B cell (primary cell): ENCODE measurements around the gene SLC16A1. TPM values are rescaled to one million over a fixed set of nuclear protein-coding genes. Genes with fewer than 3 reads are reported as not detected.

Experiments used
- ATAC-seq: fragments of 200-7000 bp; cut with Tn5 transposase; one replicate; pipeline ENCODE4 v1.10.0; 2021; ENCODE audit warnings: low read depth, mild to moderate bottlenecking, moderate number of reproducible peaks, moderate library complexity
- CTCF ChIA-PET: fragments of 350-600 bp; sonication (Branson Sonifier 250); formaldehyde crosslinking; loops from one replicate; lab custom pipeline; 2021; ENCODE audit warnings: antibody characterized with exemption, inconsistent platforms; lab: Charles Lee
- POLR2A ChIA-PET: fragments of 350-600 bp; sonication (Branson Sonifier 250); formaldehyde crosslinking; loops from one replicate; lab custom pipeline; 2021; ENCODE audit warnings: antibody characterized with exemption; lab: Charles Lee
- DNase-seq: peaks from one replicate; pipeline ENCODE4 v3.0.0; 2013
- H2AFZ ChIP-seq: 2 replicates; pipeline ENCODE4 v1.6.1; 2012; ENCODE audit warnings: mild to moderate bottlenecking, low read depth, low read length; ENCODE audit not compliant: insufficient read depth, poor library complexity, severe bottlenecking
- H3K27ac ChIP-seq, 2 donors: 1 replicate in 1 of 2; 2 replicates in 1 of 2; pipeline ENCODE4 v1.5.1; 2012 to 2013; ENCODE audit warnings: low read length in 2 of 2, mild to moderate bottlenecking in 2 of 2, moderate library complexity in 1 of 2
- H3K27me3 ChIP-seq, 4 experiments: fragments of 200-600 bp in 1 of 4; sonication (generic) in 1 of 4; replicated peaks in 1 of 4; 1 replicate in 2 of 4; 2 replicates in 2 of 4; pipeline versions ENCODE4 v1.6.1 to v1.7.0; 2013 to 2016; ENCODE audit warnings: low read length in 3 of 4, mild to moderate bottlenecking in 2 of 4, mixed read lengths in 1 of 4, moderate library complexity in 1 of 4; ENCODE audit not compliant: insufficient read depth in 4 of 4, control insufficient read depth in 3 of 4; ENCODE audit errors: control extremely low read depth in 1 of 4
- H3K36me3 ChIP-seq, 2 experiments: replicated peaks in 1 of 2; 1 replicate in 1 of 2; 2 replicates in 1 of 2; pipeline versions ENCODE4 v1.6.1 to v1.7.1; 2013; ENCODE audit warnings: low read length in 1 of 2; ENCODE audit not compliant: insufficient read depth in 2 of 2, control insufficient read depth in 1 of 2; ENCODE audit errors: control extremely low read depth in 1 of 2, extremely low read depth in 1 of 2
- H3K4me1 ChIP-seq, 2 donors: fragments of 200-600 bp in 1 of 2; sonication (generic) in 1 of 2; 1 replicate in 1 of 2; 2 replicates in 1 of 2; pipeline versions ENCODE4 v1.5.1 to v1.6.1; 2013 to 2017; ENCODE audit warnings: low read length in 2 of 2; ENCODE audit not compliant: control insufficient read depth in 2 of 2, insufficient read depth in 2 of 2
- H3K4me2 ChIP-seq: replicated peaks from 2 replicates; pipeline ENCODE3; 2012; ENCODE audit warnings: mild to moderate bottlenecking, low read depth, low read length; ENCODE audit not compliant: poor library complexity, severe bottlenecking
- H3K4me3 ChIP-seq, 5 experiments: fragments of 200-600 bp in 1 of 5; sonication (generic) in 1 of 5; 1 replicate in 3 of 5; 2 replicates in 2 of 5; pipeline versions ENCODE4 v1.5.1 to v1.7.0; 2011 to 2016; ENCODE audit warnings: low read length in 4 of 5, mild to moderate bottlenecking in 4 of 5, low read depth in 2 of 5, control low read depth in 1 of 5, moderate library complexity in 1 of 5; ENCODE audit not compliant: insufficient read depth in 1 of 5; ENCODE audit errors: control extremely low read depth in 1 of 5, extremely low read depth in 1 of 5
- H3K79me2 ChIP-seq: fragments of 200-600 bp; sonication (generic); one replicate; pipeline ENCODE4 v1.6.0; 2016; ENCODE audit warnings: low read length; ENCODE audit not compliant: control insufficient read depth, insufficient read depth
- H3K9ac ChIP-seq: fragments of 200-600 bp; sonication (generic); 2 replicates; pipeline ENCODE4 v1.6.1; 2017; ENCODE audit warnings: mild to moderate bottlenecking, low read length, moderate library complexity
- H3K9me3 ChIP-seq, 3 donors: one replicate each; pipeline versions ENCODE4 v1.6.1 to v1.7.1; 2013; ENCODE audit warnings: low read length in 2 of 3; ENCODE audit not compliant: control insufficient read depth in 2 of 3, insufficient read depth in 1 of 3; ENCODE audit errors: control extremely low read depth in 1 of 3
- H4K20me1 ChIP-seq: 2 replicates; pipeline ENCODE4 v1.6.0; 2012; ENCODE audit warnings: mild to moderate bottlenecking, low read length; ENCODE audit not compliant: insufficient read depth, control insufficient read depth, poor library complexity, severe bottlenecking
- H3K27ac Mint-ChIP-seq: one replicate; pipeline ENCODE4 v1.8.0; 2021; ENCODE audit warnings: mixed read lengths
- H3K27me3 Mint-ChIP-seq: one replicate; pipeline ENCODE4 v1.8.0; 2021; ENCODE audit warnings: mixed read lengths
- H3K4me1 Mint-ChIP-seq: one replicate; pipeline ENCODE4 v1.8.0; 2021; ENCODE audit warnings: mixed read lengths
- H3K4me3 Mint-ChIP-seq: one replicate; pipeline ENCODE4 v1.8.0; 2021; ENCODE audit warnings: mixed read lengths
- H3K9me3 Mint-ChIP-seq: one replicate; pipeline ENCODE4 v1.8.0; 2022; ENCODE audit warnings: mixed read lengths; ENCODE audit not compliant: insufficient read depth
- EZH2 ChIP-seq: IDR thresholded peaks from 2 replicates; pipeline ENCODE4 v1.6.1; 2012; ENCODE audit warnings: borderline replicate concordance, low read depth, mild to moderate bottlenecking, moderate library complexity, low read length; ENCODE audit not compliant: insufficient read depth, poor library complexity, severe bottlenecking
- WGBS: methylation state at CpG from one replicate; pipeline ENCODE4 v1.1.5; 2013; ENCODE audit warnings: missing lambda C conversion rate; ENCODE audit not compliant: insufficient coverage; 5-methylcytosine and 5-hydroxymethylcytosine counted together
- intact Hi-C: fragments of 100-400 bp; cut with micrococcal nuclease; formaldehyde crosslinking; loops from one replicate; pipeline ENCODE4 v1.10.0; 2022
- polyA plus RNA-seq: library from polyadenylated mRNA; depleted of rRNA; stranded (reverse); fragments of >200 nt; gene quantifications from 2 replicates; pipeline ENCODE4 v1.2.3, GENCODE V29; 2012
- total RNA-seq, 2 donors: library from RNA; stranded (reverse); fragments of 120-200 nt in 1 of 2; gene quantifications; 1 replicate in 1 of 2; 2 replicates in 1 of 2; pipeline versions ENCODE4 v1.2.3 to v1.2.4, GENCODE V29; 2013 to 2022
- TF ChIP-seq, protein P1 (sequence below): fragments of 200-600 bp; IDR thresholded peaks from one replicate; pipeline ENCODE4 v1.8.0; 2022; ENCODE audit warnings: antibody characterized with exemption, mild to moderate bottlenecking

Gene SLC16A1
- total and polyA plus RNA-seq, 2 donors (not counting 1 experiment from before 2014, with no cell fraction given): 2.1 to 13.0 TPM

DNA sequence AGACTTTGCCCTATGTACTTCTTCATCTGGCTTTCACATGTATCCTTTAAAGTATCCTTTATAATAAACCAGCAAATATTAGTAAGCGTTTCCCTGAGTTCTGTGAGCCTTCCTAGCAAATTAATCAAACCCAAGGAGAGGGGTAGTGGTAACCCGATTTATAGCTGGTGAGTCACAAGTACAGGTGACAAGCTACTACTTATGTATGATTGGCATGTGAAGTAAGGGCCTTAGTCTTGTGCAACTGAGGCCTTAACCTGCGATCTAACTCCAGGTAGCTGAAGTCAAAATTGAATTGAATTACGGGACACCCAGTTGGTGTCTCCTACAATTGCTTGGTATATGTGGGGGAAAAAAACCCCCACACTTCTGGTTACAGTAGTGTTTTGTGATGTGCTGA, 26.0 kb downstream of the SLC16A1 start:
- H3K27ac Mint-ChIP-seq: no peak overlapping the region
- WGBS: 100% methylated on average over 1 of the region's 4 CpGs

DNA sequence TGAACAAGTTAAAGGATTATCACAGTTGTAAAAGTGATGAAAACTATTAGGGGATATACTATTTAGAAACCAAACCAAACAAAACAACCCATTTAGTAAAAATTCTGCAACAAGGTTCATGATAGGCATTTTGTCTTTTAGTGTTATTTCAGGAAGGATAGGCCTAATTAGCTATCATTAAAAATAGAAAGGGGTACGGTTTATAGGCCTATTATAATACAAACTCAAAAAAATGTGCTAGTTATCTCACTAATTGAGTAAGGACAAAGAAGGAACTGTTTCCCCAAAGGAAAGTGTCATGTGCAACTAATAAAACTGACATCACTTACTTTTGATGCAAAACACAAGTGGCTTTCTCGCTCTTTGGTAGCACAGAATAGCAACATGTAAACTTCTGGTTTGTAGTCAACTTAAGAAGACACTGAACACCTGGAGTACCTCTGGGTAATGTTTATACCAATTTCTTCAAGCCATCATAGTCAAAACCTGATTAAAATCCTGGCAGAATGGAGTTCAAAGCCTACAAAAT, 28.5 kb downstream of the SLC16A1 start:
- TF ChIP-seq EZH2: no peak
- TF ChIP-seq, protein P1, sequence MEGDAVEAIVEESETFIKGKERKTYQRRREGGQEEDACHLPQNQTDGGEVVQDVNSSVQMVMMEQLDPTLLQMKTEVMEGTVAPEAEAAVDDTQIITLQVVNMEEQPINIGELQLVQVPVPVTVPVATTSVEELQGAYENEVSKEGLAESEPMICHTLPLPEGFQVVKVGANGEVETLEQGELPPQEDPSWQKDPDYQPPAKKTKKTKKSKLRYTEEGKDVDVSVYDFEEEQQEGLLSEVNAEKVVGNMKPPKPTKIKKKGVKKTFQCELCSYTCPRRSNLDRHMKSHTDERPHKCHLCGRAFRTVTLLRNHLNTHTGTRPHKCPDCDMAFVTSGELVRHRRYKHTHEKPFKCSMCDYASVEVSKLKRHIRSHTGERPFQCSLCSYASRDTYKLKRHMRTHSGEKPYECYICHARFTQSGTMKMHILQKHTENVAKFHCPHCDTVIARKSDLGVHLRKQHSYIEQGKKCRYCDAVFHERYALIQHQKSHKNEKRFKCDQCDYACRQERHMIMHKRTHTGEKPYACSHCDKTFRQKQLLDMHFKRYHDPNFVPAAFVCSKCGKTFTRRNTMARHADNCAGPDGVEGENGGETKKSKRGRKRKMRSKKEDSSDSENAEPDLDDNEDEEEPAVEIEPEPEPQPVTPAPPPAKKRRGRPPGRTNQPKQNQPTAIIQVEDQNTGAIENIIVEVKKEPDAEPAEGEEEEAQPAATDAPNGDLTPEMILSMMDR: no peak
- Histone ChIP-seq H2AFZ (no peak overlapping the region), H4K20me1 (no peaks in the 10 kb centered on the region), H3K27ac (no peak overlapping the region), H3K9me3 (no peaks in the 10 kb centered on the region), H3K9ac (no peak overlapping the region), H3K27me3 (no peaks in the 10 kb centered on the region), H3K4me1 (no peaks in the 10 kb centered on the region), H3K79me2 (peaks cover 3% of the 10 kb centered on the region), H3K4me3 (no peak overlapping the region), H3K36me3 (no peaks in the 10 kb centered on the region), H3K4me2 (no peak overlapping the region)
- no peak overlapping the region for H3K27ac Mint-ChIP-seq
- no peaks in the 10 kb centered on the region for H3K4me1 Mint-ChIP-seq
- intact Hi-C loops: no loop called here
- ChIA-PET POLR2A (no interaction called here), CTCF (no interaction called here)
- WGBS: 86% methylated on average over 1 of the region's 2 CpGs
- no peaks in the 10 kb centered on the region for H3K9me3 Mint-ChIP-seq
- no peak overlapping the region for H3K4me3 Mint-ChIP-seq
- no peaks in the 10 kb centered on the region for H3K27me3 Mint-ChIP-seq
- no peak for ATAC-seq
- DNase-seq: no peak

More for the DNA sequence above, 26.0 kb downstream of the SLC16A1 start:
- ChIA-PET CTCF (interaction anchor here (0.5 to 0.7 kb wide), 2 partner anchors 52 to 70 kb away, joined by 3 to 4 read pairs; no protein-coding TSS in a partner anchor), POLR2A (no interaction called here)
- TF ChIP-seq EZH2: no peak
- TF ChIP-seq, protein P1: no peak
- Histone ChIP-seq H3K36me3 (no peaks in the 10 kb centered on the region), H3K27me3 (no peaks in the 10 kb centered on the region), H4K20me1 (no peaks in the 10 kb centered on the region), H3K79me2 (peaks cover 3% of the 10 kb centered on the region), H2AFZ (no peak overlapping the region), H3K27ac (no peak overlapping the region), H3K4me2 (no peak overlapping the region), H3K4me3 (no peak overlapping the region), H3K4me1 (no peaks in the 10 kb centered on the region), H3K9ac (no peak overlapping the region), H3K9me3 (no peaks in the 10 kb centered on the region)
- Mint-ChIP-seq H3K4me1 (no peaks in the 10 kb centered on the region), H3K9me3 (no peaks in the 10 kb centered on the region), H3K4me3 (no peak overlapping the region), H3K27me3 (no peaks in the 10 kb centered on the region)
- DNase-seq (no peak), ATAC-seq (no peak)
- intact Hi-C loops: no loop called here
